HG02870 (cell line): ENCODE measurements around the gene PRB2.
"Not testable (repeated sequence)": the region's sequence is repeated elsewhere in the genome, so short reads cannot be mapped to it uniquely, and the experiment has no call there.

Experiments used
- ATAC-seq: cut with Tn5 transposase; IDR thresholded peaks from one replicate; pipeline ENCODE4 v1.9.1; 2021; ENCODE audit warnings: mild to moderate bottlenecking, moderate library complexity; ENCODE audit not compliant: unreplicated experiment

PRB2 gene

DNA sequence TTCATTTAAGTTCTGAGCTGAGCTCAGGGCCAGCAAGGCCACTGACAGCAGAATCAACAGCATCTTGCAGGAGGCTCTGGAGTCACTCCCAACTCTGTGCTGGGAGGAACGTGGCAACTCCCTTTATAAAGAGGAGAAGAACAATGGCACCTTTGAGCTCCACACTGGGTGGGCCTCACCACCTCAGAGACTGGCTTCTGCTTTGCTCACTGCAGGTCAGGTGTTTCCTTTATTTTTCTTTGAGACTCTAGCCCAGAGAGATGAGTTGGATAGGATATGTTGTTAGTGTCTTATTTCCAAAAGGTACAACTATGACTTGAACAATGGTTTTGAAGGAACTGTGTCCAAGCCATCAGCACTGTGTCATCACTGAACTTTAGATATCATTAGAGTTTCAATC is at the start of gene PRB2:
Gene PRB2, minus strand, starts transcription at position 101 of the 400 bp plus-strand sequence. Its CDS starts 38 bp downstream, at position 63.
- not testable (repeated sequence) for ATAC-seq

DNA sequence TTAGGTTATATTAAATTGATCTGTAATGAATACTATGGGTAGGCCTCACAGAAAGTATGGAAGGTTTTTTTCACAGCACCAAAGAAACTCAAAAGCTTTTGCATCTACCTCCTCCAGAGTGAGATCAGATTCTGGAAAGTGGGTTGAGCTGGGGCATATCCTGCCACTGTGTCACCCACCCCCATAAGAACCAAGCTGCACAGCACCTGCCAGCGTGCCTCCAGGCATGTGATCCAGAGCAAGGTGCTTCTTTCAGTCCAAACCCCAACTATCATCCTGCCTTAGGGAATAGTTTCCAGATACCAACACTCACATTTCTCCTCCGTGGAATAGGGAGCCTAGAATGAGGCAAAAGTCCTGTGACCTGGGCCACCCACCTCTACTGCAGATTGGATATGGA is 42.6 kb upstream of the PRB2 start:
- ATAC-seq, result no peak

DNA sequence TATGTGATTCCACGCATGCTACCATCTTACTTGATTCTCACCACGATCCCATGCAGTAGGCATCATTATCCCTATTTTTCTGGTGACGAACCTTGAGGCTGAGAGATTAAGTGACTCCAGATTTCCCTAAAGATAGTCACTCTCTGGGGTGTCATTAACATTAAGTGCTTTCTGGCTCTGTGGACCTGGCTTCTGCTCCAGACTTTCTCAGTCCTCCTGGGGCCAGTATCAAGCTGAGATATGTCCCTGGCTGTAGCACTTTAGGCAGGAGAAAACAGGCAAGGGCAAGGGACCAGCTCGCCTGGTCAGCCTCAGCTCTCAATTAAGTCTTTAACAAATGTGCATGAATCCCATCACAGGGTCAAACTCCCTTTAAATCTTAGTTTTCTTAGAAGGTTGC is 38.3 kb upstream of the PRB2 start:
- no peak for ATAC-seq

DNA sequence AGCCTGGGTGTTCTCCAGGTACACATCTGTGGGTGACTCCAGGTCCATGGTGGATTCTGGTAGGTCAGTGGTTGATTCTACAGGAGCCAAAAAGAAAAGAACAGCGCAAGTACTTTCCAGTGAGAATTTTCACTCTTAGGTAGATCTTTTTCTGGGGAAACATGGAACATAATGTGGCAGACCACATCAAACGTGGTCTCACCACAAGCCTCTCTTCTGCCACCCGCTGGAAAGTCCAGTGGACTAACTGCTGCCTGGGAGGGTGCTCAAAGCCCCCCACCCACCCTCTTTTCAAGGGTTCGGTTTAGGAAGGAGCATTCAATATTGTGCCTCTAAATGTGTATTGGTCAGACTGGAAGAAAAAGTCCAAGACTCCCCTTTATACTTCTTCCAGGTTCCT is 36.1 kb upstream of the PRB2 start:
- ATAC-seq, result no peak

DNA sequence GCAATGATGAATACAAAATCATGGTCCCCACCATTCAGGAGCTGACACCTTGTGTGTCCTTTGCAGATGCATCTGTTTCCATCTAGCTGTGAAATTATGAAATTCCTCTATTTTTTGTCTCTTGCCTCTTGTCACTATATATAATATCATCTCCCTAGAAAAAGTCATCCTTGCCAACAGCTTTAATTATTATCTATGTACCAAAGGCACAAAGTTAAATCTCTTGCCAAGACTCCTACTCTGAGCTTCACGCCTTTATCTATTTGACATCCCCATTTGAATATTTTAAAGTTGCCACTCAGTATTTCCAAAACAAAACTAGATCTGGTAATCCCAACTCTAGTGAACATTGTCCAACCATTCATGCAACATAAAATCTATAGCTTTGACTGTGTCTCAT is 32.0 kb upstream of the PRB2 start:
- no peak for ATAC-seq

DNA sequence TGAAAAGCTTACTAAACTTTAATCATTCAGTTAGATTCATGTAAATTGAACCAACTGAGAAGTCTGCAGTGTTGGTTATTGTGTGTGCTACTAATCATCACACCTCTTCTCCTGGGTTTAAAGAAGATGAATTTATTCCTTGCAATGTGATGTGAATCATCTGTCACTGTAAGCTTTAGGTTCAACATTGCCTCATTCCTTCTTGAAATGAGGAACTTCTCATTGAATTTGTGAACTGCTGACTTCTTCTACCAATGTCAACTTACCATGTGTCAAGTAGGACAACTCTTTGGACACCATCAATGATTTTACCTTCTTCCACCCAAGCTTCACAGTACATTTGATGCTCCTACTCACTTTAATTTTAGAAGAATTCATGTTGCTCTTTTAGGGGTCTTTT is 17.4 kb upstream of the PRB2 start:
- no peak for ATAC-seq

DNA sequence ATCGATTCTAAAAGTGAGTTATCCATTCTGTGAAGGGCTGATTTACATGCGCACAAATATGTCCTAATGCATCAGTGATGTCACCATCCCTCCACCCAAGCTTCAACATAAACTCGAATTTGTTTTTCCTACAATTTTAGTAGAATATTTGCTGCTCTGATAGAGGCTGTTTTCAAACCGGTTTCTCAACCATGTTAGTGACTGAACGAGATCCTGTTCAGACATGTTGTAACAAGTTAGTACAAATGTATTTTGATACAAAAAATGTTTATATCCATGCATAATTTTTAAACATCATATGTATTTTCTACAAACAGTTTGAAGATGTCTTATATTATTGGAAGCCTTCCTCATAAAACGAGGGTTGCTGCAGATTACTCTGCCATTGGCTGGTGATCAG is 12.7 kb upstream of the PRB2 start:
- ATAC-seq, result no peak

DNA sequence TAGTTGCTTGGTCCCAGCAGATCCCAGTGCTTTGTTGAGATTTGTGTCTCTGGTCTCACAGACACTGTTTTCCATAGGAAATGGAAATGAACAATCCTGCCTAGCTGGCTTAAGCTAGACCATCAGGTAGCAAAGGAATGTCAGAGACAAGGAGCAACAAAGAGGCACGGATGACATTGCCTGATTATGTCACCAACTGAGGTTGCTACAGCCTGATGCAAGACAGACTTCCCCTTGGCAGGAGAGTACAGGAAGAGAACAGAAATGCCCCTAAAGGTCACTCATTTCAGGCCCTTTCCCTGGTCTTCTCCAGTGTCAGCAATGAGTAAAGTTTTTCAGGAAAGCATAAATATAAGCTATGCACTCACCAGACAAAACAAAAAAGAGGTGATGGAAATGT is 2.0 kb upstream of the PRB2 start:
- no peak for ATAC-seq

DNA sequence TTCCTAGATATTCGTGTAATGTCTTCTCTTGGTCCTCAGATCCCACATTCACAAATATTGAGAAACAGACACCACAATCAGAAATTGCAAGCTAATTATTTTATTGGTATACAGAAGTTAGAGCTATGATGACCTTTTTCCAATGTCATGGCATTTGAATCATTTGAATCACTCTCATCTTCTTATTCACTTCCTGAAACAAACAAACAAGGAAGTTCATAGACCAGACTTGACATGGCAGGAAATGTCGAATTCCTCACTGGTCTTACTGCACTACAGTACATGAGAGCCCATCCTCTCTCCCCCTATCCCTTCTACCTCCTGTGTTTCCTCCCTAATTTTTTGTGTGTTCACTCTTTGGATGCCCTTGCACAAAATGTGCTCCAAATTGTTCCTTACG is 3.9 kb downstream of the PRB2 start:
- ATAC-seq, result not testable (repeated sequence)

DNA sequence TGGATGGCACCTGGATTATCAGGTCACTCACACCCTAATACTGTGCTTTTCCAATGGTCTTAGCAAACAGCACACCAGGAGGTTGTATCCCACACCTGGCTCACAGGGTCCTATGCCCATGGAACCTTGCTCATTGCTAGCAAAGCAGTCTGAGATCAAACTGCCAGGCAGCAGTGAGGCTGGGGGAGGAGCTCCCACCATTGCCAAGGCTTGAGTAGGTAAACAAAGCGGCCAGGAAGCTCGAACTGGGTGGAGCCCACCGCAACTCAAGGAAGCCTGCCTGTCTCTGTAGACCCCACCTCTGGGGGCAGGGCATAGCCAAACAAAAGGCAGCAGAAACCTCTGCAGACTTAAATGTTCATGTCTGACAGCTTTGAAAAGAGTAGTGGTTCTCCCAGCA is 17.9 kb downstream of the PRB2 start:
- not testable (repeated sequence) for ATAC-seq

DNA sequence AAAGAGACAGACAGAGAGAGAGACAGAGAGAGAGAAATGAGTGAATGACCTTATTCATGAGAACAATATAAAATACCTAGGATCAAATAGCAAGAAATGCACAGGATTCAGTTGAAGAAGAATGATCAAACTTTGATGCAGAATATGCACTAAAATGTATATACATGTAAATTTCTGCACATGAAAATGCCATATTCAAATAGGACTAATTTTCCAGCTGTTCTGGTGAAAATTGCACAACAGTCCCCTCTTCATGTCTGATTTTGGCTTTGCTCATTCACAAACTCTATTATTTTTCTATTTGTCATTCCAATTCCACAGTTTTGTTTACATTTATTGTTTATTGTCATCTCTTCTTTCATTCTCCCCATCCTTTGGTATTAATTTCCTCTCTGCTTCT is 34.2 kb downstream of the PRB2 start:
- no peak for ATAC-seq

DNA sequence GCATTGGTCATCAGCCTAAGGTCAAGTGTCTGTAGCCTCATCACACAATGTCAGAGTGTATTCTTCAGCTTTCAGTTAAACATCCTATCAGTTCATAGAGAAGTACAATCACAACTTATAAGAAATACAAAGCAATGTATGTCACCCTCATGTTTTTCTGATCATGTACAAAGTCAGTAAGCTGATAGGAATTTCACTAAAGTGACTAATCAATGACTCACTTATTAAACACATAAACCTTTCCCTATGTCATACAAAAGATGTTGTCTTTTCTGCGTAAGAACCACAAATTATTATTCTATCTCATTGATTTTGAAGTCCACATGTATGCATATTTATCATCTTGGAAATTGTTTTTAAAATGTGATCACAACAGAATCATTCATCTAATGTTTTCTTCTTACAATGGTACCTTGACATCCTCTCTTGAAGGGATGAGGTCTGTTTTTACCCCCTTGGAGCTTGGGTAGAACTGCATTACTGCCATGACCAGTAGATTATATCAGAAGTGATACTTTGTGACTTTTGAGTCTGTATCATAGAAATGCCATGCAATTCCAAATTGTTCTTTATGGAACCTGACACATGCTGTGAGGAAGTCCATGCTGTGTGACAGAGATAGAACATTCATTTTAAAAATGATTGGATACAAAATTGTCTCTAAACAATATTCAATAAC is 35.0 kb downstream of the PRB2 start:
- not testable (repeated sequence) for ATAC-seq

DNA sequence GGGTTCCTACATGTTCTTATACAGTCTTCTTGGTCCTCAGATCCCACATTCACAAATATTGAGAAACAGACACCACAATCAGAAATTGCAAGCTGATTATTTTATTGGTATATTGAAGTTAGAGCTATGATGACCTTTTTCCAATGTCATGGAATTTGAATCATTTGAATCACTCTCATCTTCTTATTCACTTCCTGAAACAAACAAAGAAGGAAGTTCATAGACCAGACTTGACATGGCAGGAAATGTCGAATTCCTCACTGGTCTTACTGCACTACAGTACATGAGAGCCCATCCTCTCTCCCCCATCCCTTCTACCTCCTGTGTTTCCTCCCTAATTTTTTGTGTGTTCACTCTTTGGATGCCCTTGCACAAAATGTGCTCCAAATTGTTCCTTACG is 43.6 kb downstream of the PRB2 start:
- ATAC-seq, result not testable (repeated sequence)

DNA sequence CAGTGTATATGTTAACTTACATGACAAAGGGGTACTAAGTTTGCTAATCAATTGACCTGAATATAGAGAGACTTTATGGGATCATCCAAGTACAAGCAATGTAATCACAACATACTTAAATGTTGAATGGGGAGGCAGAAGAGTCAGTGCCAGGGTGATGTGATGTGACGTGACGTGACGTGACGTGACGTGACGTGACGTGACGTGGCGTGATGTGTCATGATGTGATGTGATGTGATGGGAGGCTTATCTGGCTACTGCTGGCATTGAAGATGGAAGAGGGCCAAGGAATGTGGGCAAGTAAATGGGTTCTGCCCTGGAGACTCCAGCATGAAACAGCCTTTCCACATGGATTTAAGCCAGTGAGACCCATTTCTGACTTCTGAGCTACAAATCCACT is 46.9 kb downstream of the PRB2 start:
- no peak for ATAC-seq

DNA sequence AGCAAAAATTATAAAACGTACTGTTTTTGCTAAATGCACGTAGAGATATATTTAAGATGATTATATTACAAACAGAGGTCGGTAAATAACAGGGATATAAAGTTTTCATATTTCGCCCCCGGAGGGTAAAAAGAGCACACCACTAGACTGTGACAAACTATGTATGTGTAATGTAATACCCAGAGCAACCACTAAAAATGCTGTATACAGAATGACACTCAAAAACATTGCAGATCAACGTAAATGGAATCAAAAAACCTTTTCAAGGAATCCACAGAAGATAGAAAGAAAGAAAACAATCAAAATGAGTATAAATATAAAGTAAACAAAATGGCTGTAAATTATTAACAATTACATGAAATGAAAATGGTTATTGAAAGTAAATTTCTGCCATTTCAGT is 47.6 kb downstream of the PRB2 start:
- ATAC-seq, result no peak

DNA sequence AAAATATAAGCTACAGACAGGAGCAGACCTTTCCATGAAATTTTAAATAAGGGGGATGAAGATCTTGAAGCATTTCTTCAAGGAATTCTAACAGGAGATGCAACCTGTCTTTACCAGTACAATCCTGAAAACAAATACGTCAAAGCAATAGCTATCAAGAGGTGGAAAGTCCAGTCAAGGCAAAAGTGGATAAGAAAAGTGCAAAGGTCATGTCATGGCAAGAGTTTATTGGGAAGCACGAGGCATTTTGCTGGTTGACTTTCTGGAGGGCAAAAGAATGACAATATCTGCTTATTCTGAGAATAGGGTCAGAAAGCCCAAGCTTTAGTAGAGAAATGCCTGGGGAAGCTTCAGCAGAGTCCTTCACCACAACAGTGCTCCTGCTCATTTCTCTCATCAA is 50.9 kb downstream of the PRB2 start:
- ATAC-seq, result no peak
